DND-41 (cell line): ENCODE measurements around the gene NUDT1.

Experiments used
- ATAC-seq: fragments of 200-7000 bp; cut with Tn5 transposase; 3 replicates; pipeline ENCODE4 v1.9.1; 2021; ENCODE audit warnings: low read depth; ENCODE audit not compliant: insufficient read depth
- DNase-seq: peaks from one replicate; pipeline ENCODE4 v3.0.0-alpha.2; 2020
- H2AFZ ChIP-seq: 2 replicates; pipeline ENCODE4 v1.6.0; 2012; ENCODE audit warnings: low read depth, low read length
- H3K27ac ChIP-seq: 2 replicates; pipeline ENCODE4 v1.5.1; 2012; ENCODE audit warnings: low read length, inconsistent platforms
- H3K27me3 ChIP-seq: fragments of 200-600 bp; sonication (generic); 2 replicates; pipeline ENCODE4 v1.6.0; 2012; ENCODE audit warnings: low read length, mild to moderate bottlenecking, inconsistent platforms; ENCODE audit not compliant: insufficient read depth, poor library complexity
- H3K36me3 ChIP-seq: 2 replicates; pipeline ENCODE4 v1.5.1; 2012; ENCODE audit warnings: low read length, inconsistent platforms; ENCODE audit not compliant: insufficient read depth
- H3K4me1 ChIP-seq: 2 replicates; pipeline ENCODE4 v1.5.1; 2012; ENCODE audit warnings: mild to moderate bottlenecking, low read length; ENCODE audit not compliant: insufficient read depth
- H3K4me2 ChIP-seq: 2 replicates; pipeline ENCODE4 v1.6.0; 2012; ENCODE audit warnings: mild to moderate bottlenecking, moderate library complexity, low read length, inconsistent platforms; ENCODE audit not compliant: insufficient read depth
- H3K4me3 ChIP-seq, 2 experiments: fragments of 200-600 bp in 1 of 2; shearing (Covaris generic) in 1 of 2; 2 replicates each; pipeline ENCODE4 v1.5.1; 2012 to 2016; ENCODE audit warnings: inconsistent platforms in 2 of 2, low read length in 2 of 2, mild to moderate bottlenecking in 2 of 2, low read depth in 1 of 2, moderate library complexity in 1 of 2
- H3K79me2 ChIP-seq: 2 replicates; pipeline ENCODE4 v1.6.0; 2012; ENCODE audit warnings: low read length, inconsistent platforms; ENCODE audit not compliant: insufficient read depth
- H3K9ac ChIP-seq: 2 replicates; pipeline ENCODE4 v1.6.0; 2012; ENCODE audit warnings: low read depth, mild to moderate bottlenecking, inconsistent platforms, low read length, moderate library complexity
- H3K9me3 ChIP-seq: 2 replicates; pipeline ENCODE4 v1.5.1; 2012; ENCODE audit warnings: low read length, moderate library complexity, mild to moderate bottlenecking, inconsistent platforms; ENCODE audit not compliant: insufficient read depth, severe bottlenecking
- H4K20me1 ChIP-seq: 2 replicates; pipeline ENCODE4 v1.6.0; 2012; ENCODE audit warnings: low read length; ENCODE audit not compliant: insufficient read depth
- EZH2 ChIP-seq: IDR thresholded peaks from 3 replicates; pipeline ENCODE4 v1.6.1; 2012; ENCODE audit warnings: borderline replicate concordance, low read depth, mild to moderate bottlenecking, moderate library complexity, low read length, inconsistent platforms; ENCODE audit not compliant: severe bottlenecking
- TF ChIP-seq, protein P1 (sequence below): IDR thresholded peaks from 2 replicates; pipeline ENCODE4 v1.5.1; 2012; ENCODE audit warnings: borderline replicate concordance, low read length, moderate library complexity, mild to moderate bottlenecking; ENCODE audit not compliant: poor library complexity, severe bottlenecking; ENCODE audit errors: extremely low read depth

NUDT1 gene

GRCh38 chr7:2281541-2281940, 39.5 kb downstream of the NUDT1 start:
- Histone ChIP-seq H3K4me3 (no peak overlapping the region), H3K27me3 (no peaks in the 10 kb centered on the region), H3K9ac (no peak overlapping the region), H3K4me2 (no peak overlapping the region), H3K27ac (no peak overlapping the region), H3K9me3 (no peaks in the 10 kb centered on the region), H3K36me3 (no peaks in the 10 kb centered on the region; the same call in 1 of the 2 replicates), H4K20me1 (peaks cover 27% of the 10 kb centered on the region; the same call in 1 of the 2 replicates), H2AFZ (no peak overlapping the region), H3K4me1 (no peaks in the 10 kb centered on the region), H3K79me2 (peaks cover 31% of the 10 kb centered on the region)
- ATAC-seq (no peak), DNase-seq (no peak)
- TF ChIP-seq EZH2 = no peak
- TF ChIP-seq, protein P1, sequence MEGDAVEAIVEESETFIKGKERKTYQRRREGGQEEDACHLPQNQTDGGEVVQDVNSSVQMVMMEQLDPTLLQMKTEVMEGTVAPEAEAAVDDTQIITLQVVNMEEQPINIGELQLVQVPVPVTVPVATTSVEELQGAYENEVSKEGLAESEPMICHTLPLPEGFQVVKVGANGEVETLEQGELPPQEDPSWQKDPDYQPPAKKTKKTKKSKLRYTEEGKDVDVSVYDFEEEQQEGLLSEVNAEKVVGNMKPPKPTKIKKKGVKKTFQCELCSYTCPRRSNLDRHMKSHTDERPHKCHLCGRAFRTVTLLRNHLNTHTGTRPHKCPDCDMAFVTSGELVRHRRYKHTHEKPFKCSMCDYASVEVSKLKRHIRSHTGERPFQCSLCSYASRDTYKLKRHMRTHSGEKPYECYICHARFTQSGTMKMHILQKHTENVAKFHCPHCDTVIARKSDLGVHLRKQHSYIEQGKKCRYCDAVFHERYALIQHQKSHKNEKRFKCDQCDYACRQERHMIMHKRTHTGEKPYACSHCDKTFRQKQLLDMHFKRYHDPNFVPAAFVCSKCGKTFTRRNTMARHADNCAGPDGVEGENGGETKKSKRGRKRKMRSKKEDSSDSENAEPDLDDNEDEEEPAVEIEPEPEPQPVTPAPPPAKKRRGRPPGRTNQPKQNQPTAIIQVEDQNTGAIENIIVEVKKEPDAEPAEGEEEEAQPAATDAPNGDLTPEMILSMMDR = no peak

- Histone ChIP-seq H3K9ac (no peak overlapping the region), H3K36me3 (no peaks in the 10 kb centered on the region)
Measured at GRCh38 chr7:2282185-2282751, 40.2 kb downstream of the NUDT1 start.

DNA sequence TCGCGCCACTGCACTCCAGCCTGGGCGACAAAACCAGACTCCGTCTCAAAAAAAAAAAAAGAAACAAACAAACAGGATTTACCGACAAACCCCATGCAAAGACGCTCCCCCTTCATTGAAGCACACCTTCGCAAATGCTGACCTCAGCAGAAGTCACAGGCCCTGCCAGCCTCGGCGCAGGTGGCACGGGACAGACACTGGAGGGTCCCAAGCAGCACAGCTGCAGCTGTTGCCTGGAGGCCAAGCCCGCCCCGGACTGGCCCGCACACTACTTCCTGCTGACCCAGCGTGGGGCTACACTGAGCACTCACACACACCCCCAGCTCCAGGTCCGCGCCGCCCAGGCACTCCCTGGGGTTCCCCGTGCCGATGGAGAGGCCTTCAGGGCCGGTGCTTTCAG, 41.0 kb downstream of the NUDT1 start:
- no peak for DNase-seq
- peaks cover 23% of the 10 kb centered on the region; the same call in 1 of the 2 replicates for H4K20me1 ChIP-seq
- no peak overlapping the region for H3K4me3 ChIP-seq
- H2AFZ ChIP-seq = no peak overlapping the region
- H3K9me3 ChIP-seq = no peaks in the 10 kb centered on the region
- H3K4me1 ChIP-seq = no peaks in the 10 kb centered on the region
- TF ChIP-seq, protein P1 = no peak
- TF ChIP-seq EZH2 = no peak
- no peak; the same call in 2 of the 3 replicates for ATAC-seq
- H3K36me3 ChIP-seq = no peaks in the 10 kb centered on the region
- no peaks in the 10 kb centered on the region for H3K27me3 ChIP-seq
- H3K9ac ChIP-seq = no peak overlapping the region
- H3K4me2 ChIP-seq = no peak overlapping the region
- H3K27ac ChIP-seq = no peak overlapping the region
- peaks cover 33% of the 10 kb centered on the region for H3K79me2 ChIP-seq

More at GRCh38 chr7:2282185-2282751, 40.2 kb downstream of the NUDT1 start:
- H3K9me3 ChIP-seq = no peaks in the 10 kb centered on the region
- DNase-seq = no peak
- H3K4me1 ChIP-seq = no peaks in the 10 kb centered on the region
- H2AFZ ChIP-seq = no peak overlapping the region
- no peak overlapping the region for H3K4me3 ChIP-seq
- H3K27me3 ChIP-seq = no peaks in the 10 kb centered on the region
- no peak for ATAC-seq
- no peak overlapping the region for H3K4me2 ChIP-seq
- H3K27ac ChIP-seq = no peak overlapping the region
- H4K20me1 ChIP-seq = peaks cover 23% of the 10 kb centered on the region; the same call in 1 of the 2 replicates
- peaks cover 29% of the 10 kb centered on the region for H3K79me2 ChIP-seq
- TF ChIP-seq, protein P1 = no peak
- TF ChIP-seq EZH2 = no peak

DNA sequence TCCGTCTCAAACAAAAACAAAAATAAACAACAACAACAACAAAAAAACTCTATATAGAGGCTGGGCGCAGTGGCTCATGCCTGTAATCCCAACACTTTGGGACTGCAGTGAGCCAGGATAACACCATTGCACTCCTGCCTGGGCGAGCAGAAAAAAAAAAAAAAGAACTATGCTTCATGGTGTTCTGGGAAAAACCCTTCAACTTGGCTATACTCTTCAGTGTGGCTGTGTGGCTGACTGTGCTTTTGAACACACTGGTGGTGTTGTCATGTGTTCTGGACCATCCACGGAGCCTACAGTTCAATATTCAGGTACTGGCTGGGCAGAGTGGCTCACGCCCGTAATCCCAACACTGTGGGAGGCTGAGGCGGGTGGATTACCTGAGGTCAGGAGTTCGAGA, 45.7 kb downstream of the NUDT1 start:
- Histone ChIP-seq H3K9ac (no peak overlapping the region), H4K20me1 (peaks cover 11% of the 10 kb centered on the region; the same call in 1 of the 2 replicates), H3K36me3 (no peaks in the 10 kb centered on the region; the same call in 1 of the 2 replicates), H2AFZ (no peak overlapping the region), H3K79me2 (peaks cover 23% of the 10 kb centered on the region), H3K9me3 (no peaks in the 10 kb centered on the region), H3K4me2 (no peak overlapping the region), H3K27me3 (no peaks in the 10 kb centered on the region), H3K4me3 (no peak overlapping the region), H3K4me1 (no peaks in the 10 kb centered on the region), H3K27ac (no peak overlapping the region)
- ATAC-seq = no peak
- no peak for DNase-seq
- TF ChIP-seq, protein P1 = no peak
- TF ChIP-seq EZH2 = no peak
